GM12872 (cell line): ENCODE measurements around the gene ID3.

ENCODE experiments used
- TF ChIP-seq, protein P1 (sequence below): IDR thresholded peaks from 3 replicates; pipeline ENCODE4 v1.5.1; 2011; ENCODE audit warnings: low read depth, mild to moderate bottlenecking, low read length, moderate library complexity; ENCODE audit not compliant: insufficient read depth

ID3 gene

GRCh38 chr1:23598424-23598823 lies 39.1 kb upstream of the ID3 start:
- TF ChIP-seq, protein P1, sequence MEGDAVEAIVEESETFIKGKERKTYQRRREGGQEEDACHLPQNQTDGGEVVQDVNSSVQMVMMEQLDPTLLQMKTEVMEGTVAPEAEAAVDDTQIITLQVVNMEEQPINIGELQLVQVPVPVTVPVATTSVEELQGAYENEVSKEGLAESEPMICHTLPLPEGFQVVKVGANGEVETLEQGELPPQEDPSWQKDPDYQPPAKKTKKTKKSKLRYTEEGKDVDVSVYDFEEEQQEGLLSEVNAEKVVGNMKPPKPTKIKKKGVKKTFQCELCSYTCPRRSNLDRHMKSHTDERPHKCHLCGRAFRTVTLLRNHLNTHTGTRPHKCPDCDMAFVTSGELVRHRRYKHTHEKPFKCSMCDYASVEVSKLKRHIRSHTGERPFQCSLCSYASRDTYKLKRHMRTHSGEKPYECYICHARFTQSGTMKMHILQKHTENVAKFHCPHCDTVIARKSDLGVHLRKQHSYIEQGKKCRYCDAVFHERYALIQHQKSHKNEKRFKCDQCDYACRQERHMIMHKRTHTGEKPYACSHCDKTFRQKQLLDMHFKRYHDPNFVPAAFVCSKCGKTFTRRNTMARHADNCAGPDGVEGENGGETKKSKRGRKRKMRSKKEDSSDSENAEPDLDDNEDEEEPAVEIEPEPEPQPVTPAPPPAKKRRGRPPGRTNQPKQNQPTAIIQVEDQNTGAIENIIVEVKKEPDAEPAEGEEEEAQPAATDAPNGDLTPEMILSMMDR = no peak

DNA sequence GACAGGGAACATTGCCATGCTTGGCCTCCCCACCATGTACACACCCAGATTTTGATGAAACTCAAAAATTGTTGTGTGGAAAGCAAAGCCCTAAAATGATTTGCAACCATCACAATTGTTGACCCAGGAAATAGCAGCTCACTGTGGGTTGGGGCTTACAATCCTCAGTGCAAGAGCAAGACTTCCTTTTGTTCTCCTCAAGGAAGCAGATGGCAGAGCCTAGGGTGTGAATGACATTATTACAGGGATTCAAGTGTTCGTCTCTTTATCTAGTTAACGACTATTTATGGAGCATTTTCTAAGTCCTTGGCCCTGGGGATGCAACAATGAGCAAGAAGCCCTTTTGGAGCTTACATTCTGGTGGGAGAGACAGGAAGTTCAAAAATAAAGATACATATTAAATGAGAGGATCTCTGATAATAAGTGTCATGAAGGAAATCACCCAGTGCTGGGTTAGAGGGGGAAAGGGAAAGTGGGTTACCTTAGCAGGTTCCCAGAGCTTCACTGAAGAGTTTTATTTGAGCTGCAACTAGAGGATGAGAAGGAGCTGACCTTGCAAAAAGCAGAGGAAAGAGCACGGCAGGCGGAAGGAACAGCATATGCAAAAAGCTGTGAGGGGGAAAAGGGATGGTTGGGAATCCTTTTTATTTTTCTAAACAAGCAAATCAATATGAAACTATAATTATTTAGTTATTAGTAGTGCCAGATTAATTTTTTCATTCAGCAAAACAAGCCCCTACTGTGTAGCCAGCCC lies 38.5 kb upstream of the ID3 start:
- TF ChIP-seq, protein P1 = no peak

- TF ChIP-seq, protein P1 = no peak
These were observed 37.4 kb upstream of the ID3 start for GRCh38 chr1:23596382-23597358.

DNA sequence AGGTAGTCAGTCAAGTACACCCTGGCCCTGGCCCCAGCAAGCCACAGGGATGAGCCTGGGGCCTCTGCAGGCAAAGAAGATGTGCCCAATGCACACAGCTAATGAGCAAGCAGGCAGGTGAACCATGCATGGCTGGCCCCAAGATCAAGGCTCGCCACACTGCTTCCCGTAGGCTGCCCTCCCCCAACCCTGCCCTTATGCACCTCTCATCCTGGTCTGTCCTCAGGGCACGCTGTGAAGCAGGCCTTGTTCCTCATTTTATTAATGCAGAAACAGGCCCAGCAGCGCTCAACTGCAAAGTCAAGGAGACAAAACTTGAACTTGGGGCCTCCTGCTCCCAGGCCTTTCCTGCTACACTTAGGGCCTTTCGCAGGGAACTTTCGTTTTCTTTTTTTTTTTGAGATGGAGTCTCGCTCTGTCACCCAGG lies 35.6 kb upstream of the ID3 start:
- TF ChIP-seq, protein P1 = no peak

DNA sequence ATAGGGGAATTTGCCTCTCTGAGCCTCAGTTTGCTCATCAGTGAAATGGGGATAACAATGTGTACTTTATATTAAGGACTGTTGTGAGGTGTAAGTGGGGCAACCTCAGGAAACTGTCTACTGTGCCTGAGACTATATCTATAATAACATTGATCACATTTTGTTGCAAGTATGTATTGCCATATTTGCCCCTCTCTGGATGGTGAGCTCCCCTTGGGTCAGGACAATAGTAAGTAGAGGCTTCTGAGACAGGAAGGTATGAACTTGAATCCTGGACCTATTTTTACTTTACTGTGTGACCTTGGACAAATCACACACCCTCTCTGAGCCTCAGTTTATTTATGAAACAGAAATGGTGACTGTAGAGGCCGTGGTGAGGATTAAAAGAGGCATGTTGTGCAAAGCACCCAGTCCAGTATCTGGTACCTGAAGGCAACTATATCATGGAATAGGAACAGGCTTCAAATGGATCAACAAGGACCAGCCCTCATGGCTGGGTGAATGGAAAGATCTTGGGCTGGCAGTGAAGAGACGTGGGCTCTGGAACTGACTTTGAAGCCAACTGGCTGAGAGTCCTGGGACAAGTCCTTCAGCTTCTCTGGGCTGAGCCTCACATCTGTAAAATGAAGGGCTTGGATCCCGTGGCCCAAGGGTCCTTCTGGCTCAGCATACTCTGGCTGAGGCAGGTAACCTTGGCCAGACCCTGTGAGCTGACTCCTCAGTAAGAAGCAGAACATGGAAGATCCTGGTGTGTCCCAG lies 35.0 kb upstream of the ID3 start:
- TF ChIP-seq, protein P1 = no peak

DNA sequence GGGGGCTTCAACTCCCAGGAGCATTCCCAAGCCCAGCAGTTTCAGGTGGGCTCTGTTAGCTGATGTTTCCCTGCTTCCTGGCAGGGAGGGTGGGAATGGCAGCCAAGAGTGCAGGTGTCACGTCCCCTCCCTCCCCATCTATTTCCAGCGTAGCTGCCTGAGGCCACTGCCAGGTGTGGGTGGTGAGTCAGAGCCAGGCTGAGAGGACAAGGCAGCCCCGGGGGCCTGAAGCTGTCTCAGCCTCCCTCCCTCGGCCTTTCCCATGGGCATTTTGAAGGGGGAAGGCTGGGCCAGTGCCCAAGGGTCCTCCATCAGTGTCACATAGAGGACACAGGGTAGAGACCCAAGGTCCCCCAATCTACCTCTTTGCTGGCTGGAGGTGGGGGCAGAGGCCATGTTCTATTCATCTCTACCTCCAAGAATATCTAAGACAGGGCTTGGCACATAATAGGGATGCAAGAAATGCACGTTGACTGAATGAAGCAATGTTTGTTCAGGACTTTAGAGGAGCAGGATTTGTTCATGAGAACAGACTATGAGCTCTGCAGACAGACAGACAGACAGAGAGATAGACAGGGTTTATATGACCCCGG lies 34.4 kb upstream of the ID3 start:
- TF ChIP-seq, protein P1 = no peak
